ENCODE measurements around the gene NID1. TPM values are rescaled to one million over a fixed set of nuclear protein-coding genes. Genes with fewer than 3 reads are reported as not detected.

Gene NID1, protein sequence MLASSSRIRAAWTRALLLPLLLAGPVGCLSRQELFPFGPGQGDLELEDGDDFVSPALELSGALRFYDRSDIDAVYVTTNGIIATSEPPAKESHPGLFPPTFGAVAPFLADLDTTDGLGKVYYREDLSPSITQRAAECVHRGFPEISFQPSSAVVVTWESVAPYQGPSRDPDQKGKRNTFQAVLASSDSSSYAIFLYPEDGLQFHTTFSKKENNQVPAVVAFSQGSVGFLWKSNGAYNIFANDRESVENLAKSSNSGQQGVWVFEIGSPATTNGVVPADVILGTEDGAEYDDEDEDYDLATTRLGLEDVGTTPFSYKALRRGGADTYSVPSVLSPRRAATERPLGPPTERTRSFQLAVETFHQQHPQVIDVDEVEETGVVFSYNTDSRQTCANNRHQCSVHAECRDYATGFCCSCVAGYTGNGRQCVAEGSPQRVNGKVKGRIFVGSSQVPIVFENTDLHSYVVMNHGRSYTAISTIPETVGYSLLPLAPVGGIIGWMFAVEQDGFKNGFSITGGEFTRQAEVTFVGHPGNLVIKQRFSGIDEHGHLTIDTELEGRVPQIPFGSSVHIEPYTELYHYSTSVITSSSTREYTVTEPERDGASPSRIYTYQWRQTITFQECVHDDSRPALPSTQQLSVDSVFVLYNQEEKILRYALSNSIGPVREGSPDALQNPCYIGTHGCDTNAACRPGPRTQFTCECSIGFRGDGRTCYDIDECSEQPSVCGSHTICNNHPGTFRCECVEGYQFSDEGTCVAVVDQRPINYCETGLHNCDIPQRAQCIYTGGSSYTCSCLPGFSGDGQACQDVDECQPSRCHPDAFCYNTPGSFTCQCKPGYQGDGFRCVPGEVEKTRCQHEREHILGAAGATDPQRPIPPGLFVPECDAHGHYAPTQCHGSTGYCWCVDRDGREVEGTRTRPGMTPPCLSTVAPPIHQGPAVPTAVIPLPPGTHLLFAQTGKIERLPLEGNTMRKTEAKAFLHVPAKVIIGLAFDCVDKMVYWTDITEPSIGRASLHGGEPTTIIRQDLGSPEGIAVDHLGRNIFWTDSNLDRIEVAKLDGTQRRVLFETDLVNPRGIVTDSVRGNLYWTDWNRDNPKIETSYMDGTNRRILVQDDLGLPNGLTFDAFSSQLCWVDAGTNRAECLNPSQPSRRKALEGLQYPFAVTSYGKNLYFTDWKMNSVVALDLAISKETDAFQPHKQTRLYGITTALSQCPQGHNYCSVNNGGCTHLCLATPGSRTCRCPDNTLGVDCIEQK
- total RNA-seq (2021; ENCODE audit: unreplicated experiment), result 0.32 TPM
- polyA plus RNA-seq (2012), result not detected in 2 replicates
- Bru-seq, nascent RNA, result percentile 5 among the genes with signal in this experiment
- BruChase-seq, experiment 1, labeled RNA remaining after a 6-hour chase, result percentile 7 among the genes with signal in this experiment
- BruChase-seq, experiment 2, labeled RNA remaining after a 2-hour chase, result percentile 6 among the genes with signal in this experiment
- long read RNA-seq, result 0 reads

DNA sequence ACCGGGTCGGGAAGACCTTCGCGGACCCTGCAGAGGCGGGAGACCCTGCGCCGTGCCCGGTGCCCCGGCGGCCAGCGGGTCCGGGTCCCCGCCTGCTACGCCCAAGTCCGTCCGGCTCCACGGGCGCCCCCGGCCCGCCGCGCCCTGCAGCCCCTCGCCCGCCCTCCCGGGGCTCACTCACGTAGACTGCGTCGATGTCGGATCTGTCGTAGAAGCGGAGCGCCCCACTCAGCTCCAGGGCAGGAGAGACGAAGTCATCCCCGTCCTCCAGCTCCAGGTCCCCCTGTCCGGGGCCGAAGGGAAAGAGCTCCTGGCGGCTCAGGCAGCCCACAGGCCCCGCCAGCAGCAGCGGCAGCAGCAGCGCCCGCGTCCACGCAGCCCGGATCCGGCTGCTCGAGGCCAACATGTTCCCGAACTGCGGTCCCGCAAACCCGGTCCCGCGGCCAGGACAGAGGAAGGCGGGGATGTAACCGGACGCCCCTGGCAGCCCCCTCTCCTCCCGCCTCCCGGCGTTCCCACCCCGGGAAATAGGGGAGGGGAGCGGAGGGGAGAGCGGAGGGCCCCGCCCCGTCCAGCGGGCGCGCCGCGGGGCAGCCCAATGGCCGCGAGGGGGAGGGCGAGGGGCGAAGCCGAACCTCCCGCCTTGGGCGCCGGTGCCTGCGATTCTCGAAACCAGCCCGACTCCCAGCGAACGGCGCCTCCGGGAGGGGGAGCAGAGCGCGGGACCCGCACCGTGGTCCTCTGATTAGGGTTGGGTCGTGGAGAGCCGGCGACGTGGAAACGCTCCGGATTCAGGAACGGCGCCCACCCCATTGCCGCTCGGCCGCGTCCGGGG is at the start of gene NID1:
Gene NID1, minus strand, starts transcription at position 417 of the 835 bp plus-strand sequence. Its CDS starts 11 bp downstream, at position 406.
- ChIA-PET CTCF (no interaction called here), POLR2A (no interaction called here), RAD21 (ENCODE audit: low non-redundant PET in 1 of 2, low total read pairs in 2 of 2, uncharacterized antibody in 2 of 2, unreplicated experiment in 2 of 2) (no interaction called here)
- Histone ChIP-seq H4K20me1 (ENCODE audit: insufficient read depth) (no peaks in the 10 kb centered on the region), H2AFZ (ENCODE audit: low read depth, low read length, poor library complexity, severe bottlenecking) (no peak within 1 kb of the TSS), H3K36me3 (ENCODE audit: control insufficient read depth in 1 of 2, insufficient read depth in 2 of 2, low read length in 2 of 2) (no peaks in the 10 kb centered on the region), H3K4me1 (ENCODE audit: control insufficient read depth in 1 of 2, insufficient read depth in 2 of 2, low read length in 2 of 2) (no peaks in the 10 kb centered on the region), H3K9me3 (ENCODE audit: control insufficient read depth in 1 of 2, insufficient read depth in 1 of 2, low read depth in 1 of 2, low read length in 2 of 2) (no peaks in the 10 kb centered on the region; a peak in 1 of 4 replicates), H3K4me3 (replicated peaks in 1 of 2; ENCODE audit: low read depth in 1 of 2, low read length in 2 of 2) (no peak within 1 kb of the TSS), H3K27me3 (ENCODE audit: insufficient read depth, low read length) (no peaks in the 10 kb centered on the region), H3K9me2 (ENCODE audit: insufficient read depth) (no peaks in the 10 kb centered on the region), H3K9ac (ENCODE audit: low read length) (no peak within 1 kb of the TSS), H3K27ac (ENCODE audit: low read depth, low read length) (no peak within 1 kb of the TSS), H3K4me2 (ENCODE audit: low read length) (no peak within 1 kb of the TSS), H3K79me2 (ENCODE audit: insufficient read depth, low read length) (no peaks in the 10 kb centered on the region)
- DNase-seq (ENCODE audit: low read depth, low spot score) (no peak), ATAC-seq (no peak)
- intact Hi-C loops (cut with micrococcal nuclease), result no loop called here
- no TSS peak for BruUV-seq (replicated peaks)
- TF ChIP-seq RAD21 (IDR thresholded peaks at IDR 0.05; ENCODE audit: low read depth) (no peak), SRF (IDR thresholded peaks at IDR 0.05; ENCODE audit: low read depth) (no peak), TCF7L2 (IDR thresholded peaks at IDR 0.05; ENCODE audit: borderline replicate concordance, extremely low read depth, insufficient read depth, insufficient read length) (no peak)
- TF ChIP-seq, protein P1, sequence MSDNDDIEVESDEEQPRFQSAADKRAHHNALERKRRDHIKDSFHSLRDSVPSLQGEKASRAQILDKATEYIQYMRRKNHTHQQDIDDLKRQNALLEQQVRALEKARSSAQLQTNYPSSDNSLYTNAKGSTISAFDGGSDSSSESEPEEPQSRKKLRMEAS (IDR thresholded peaks at IDR 0.05), result no peak

Measured in HCT116 (cell line).